OCI-LY7 (cell line): Measurements from ENCODE around the gene ACR. TPM values are rescaled to one million over a fixed set of nuclear protein-coding genes. Genes with fewer than 3 reads are reported as not detected.

Source experiments
- BruUV-seq: library from RNA; stranded (reverse); fragments of 400-500 nt; replicated peaks from 2 replicates; lab custom pipeline; 2021; lab: Mats Ljungman, UMichigan
- CTCF ChIA-PET: fragments of 300-600 bp; sonication (Branson Sonifier 250); formaldehyde crosslinking; loops from one replicate; lab custom pipeline; 2022; ENCODE audit warnings: antibody characterized with exemption; ENCODE audit not compliant: unreplicated experiment; lab: Charles Lee
- POLR2A ChIA-PET: fragments of 300-600 bp; sonication (Branson Sonifier 250); formaldehyde crosslinking; loops from one replicate; lab custom pipeline; 2022; ENCODE audit warnings: antibody characterized with exemption; lab: Charles Lee
- DNase-seq: peaks from one replicate; pipeline ENCODE4 v3.0.0-alpha.2; 2015; ENCODE audit warnings: low spot score
- H2AFZ ChIP-seq: fragments of 200-600 bp; sonication (generic), shearing (Covaris generic); 2 replicates; pipeline ENCODE4 v1.6.1; 2014; ENCODE audit warnings: mild to moderate bottlenecking, antibody characterized with exemption, low read length, moderate library complexity
- H3K27ac ChIP-seq: fragments of 200-600 bp; sonication (generic); 2 replicates; pipeline ENCODE4 v1.5.1; 2014; ENCODE audit warnings: mixed run types, low read depth, mild to moderate bottlenecking, moderate library complexity, low read length, inconsistent platforms; ENCODE audit not compliant: poor library complexity, severe bottlenecking
- H3K36me3 ChIP-seq: fragments of 200-600 bp; sonication (generic); 2 replicates; pipeline ENCODE4 v1.6.1; 2014; ENCODE audit warnings: mild to moderate bottlenecking, antibody characterized with exemption, low read length, moderate library complexity, mixed read lengths; ENCODE audit not compliant: insufficient read depth
- H3K4me1 ChIP-seq: fragments of 200-600 bp; sonication (generic); 2 replicates; pipeline ENCODE4 v1.5.1; 2014; ENCODE audit warnings: mild to moderate bottlenecking, low read length; ENCODE audit not compliant: insufficient read depth, poor library complexity, severe bottlenecking
- H3K4me2 ChIP-seq: fragments of 200-600 bp; sonication (generic); 2 replicates; pipeline ENCODE4 v1.6.1; 2014; ENCODE audit warnings: mild to moderate bottlenecking, low read length
- H3K4me3 ChIP-seq: fragments of 200-600 bp; sonication (generic); 2 replicates; pipeline ENCODE4 v1.5.1; 2014; ENCODE audit warnings: mild to moderate bottlenecking, low read depth, low read length; ENCODE audit not compliant: poor library complexity, severe bottlenecking
- H3K79me2 ChIP-seq: fragments of 200-600 bp; sonication (generic); 2 replicates; pipeline ENCODE4 v1.6.1; 2016; ENCODE audit warnings: low read depth, mild to moderate bottlenecking, low read length, moderate library complexity, mixed read lengths; ENCODE audit not compliant: insufficient read depth
- H3K9me2 ChIP-seq: fragments of 200-600 bp; sonication (generic); 2 replicates; pipeline ENCODE4 v1.6.1; 2016; ENCODE audit warnings: mild to moderate bottlenecking, low read length, mixed read lengths; ENCODE audit not compliant: insufficient read depth
- H3K9me3 ChIP-seq: fragments of 200-600 bp; sonication (generic); 2 replicates; pipeline ENCODE4 v1.6.1; 2014; ENCODE audit warnings: mild to moderate bottlenecking, mixed run types, low read length, mixed read lengths
- H4K20me1 ChIP-seq: fragments of 200-600 bp; sonication (generic); 2 replicates; pipeline ENCODE4 v1.6.1; 2014; ENCODE audit warnings: mild to moderate bottlenecking, antibody characterized with exemption, low read length, moderate library complexity, mixed read lengths; ENCODE audit not compliant: insufficient read depth
- EZH2phosphoT487 ChIP-seq: fragments of 200-600 bp; sonication (generic); IDR thresholded peaks from 2 replicates; pipeline ENCODE4 v1.6.1; 2018; ENCODE audit warnings: low read depth, borderline replicate concordance, mild to moderate bottlenecking, mixed run types, antibody characterized with exemption, low read length, moderate library complexity, mixed read lengths
- intact Hi-C: fragments of 100-400 bp; cut with micrococcal nuclease; formaldehyde crosslinking; loops from one replicate; pipeline ENCODE4 v1.10.0; 2022; ENCODE audit not compliant: unreplicated experiment
- total RNA-seq, 2 experiments: library from RNA; depleted of rRNA in 1 of 2; stranded (reverse); fragments of >200 nt in 1 of 2; shearing (Covaris generic) in 1 of 2; gene quantifications; 2 replicates each; pipeline ENCODE4 v1.2.3, GENCODE V29; 2014 to 2022
- TF ChIP-seq, protein P1 (sequence below): fragments of 200-600 bp; sonication (generic); conservative IDR thresholded peaks from 2 replicates; pipeline ENCODE4 v1.5.1; 2014; ENCODE audit warnings: mild to moderate bottlenecking, antibody characterized with exemption, low read length, moderate library complexity, mixed read lengths

ACR gene
- total RNA-seq, 2 experiments from 2014 or later, result not detected

- ChIA-PET POLR2A (no interaction called here), CTCF (no interaction called here)
- Histone ChIP-seq H3K79me2 (no peaks in the 10 kb centered on the region), H3K4me1 (no peaks in the 10 kb centered on the region), H3K27ac (no peak overlapping the region), H3K36me3 (no peaks in the 10 kb centered on the region), H3K9me3 (no peaks in the 10 kb centered on the region), H3K9me2 (no peaks in the 10 kb centered on the region), H2AFZ (no peak overlapping the region), H3K4me2 (no peak overlapping the region), H4K20me1 (no peaks in the 10 kb centered on the region), H3K4me3 (no peak overlapping the region)
- DNase-seq, result no peak
- no TSS peak for BruUV-seq
- intact Hi-C loops, result no loop called here
- no peak for TF ChIP-seq EZH2phosphoT487
- TF ChIP-seq, protein P1, sequence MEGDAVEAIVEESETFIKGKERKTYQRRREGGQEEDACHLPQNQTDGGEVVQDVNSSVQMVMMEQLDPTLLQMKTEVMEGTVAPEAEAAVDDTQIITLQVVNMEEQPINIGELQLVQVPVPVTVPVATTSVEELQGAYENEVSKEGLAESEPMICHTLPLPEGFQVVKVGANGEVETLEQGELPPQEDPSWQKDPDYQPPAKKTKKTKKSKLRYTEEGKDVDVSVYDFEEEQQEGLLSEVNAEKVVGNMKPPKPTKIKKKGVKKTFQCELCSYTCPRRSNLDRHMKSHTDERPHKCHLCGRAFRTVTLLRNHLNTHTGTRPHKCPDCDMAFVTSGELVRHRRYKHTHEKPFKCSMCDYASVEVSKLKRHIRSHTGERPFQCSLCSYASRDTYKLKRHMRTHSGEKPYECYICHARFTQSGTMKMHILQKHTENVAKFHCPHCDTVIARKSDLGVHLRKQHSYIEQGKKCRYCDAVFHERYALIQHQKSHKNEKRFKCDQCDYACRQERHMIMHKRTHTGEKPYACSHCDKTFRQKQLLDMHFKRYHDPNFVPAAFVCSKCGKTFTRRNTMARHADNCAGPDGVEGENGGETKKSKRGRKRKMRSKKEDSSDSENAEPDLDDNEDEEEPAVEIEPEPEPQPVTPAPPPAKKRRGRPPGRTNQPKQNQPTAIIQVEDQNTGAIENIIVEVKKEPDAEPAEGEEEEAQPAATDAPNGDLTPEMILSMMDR, result no peak
Observed at GRCh38 chr22:50713571-50714056, 24.4 kb upstream of the ACR start.

DNA sequence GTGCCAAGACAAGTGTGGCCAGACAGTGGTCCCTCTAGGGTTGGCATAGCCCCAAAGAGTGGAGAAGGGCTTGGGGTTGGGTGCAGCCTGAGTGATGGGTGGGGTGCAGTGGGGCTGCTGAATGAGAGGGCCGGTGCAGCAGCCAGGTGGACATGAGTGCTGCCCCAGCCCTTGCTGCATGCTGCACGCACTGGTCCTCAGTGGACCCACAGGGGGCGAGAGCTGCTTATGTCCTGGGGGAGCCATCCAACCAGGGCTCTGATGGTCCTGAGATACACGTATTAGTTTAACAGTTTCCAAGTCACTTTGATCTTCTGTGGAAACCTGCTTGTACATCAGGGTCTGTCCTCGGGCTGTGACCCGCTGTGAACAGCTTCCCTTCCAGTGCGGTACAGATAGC lies 23.9 kb upstream of the ACR start:
- no TSS peak for BruUV-seq
- Histone ChIP-seq H3K79me2 (no peaks in the 10 kb centered on the region), H4K20me1 (no peaks in the 10 kb centered on the region), H3K9me3 (no peaks in the 10 kb centered on the region), H3K36me3 (no peaks in the 10 kb centered on the region), H3K27ac (no peak overlapping the region), H3K4me2 (no peak overlapping the region), H3K4me1 (no peaks in the 10 kb centered on the region), H3K4me3 (no peak overlapping the region), H2AFZ (no peak overlapping the region), H3K9me2 (no peaks in the 10 kb centered on the region)
- no peak for DNase-seq
- CTCF ChIA-PET, result no interaction called here
- POLR2A ChIA-PET, result no interaction called here
- intact Hi-C loops, result no loop called here
- TF ChIP-seq, protein P1, result no peak
- TF ChIP-seq EZH2phosphoT487, result no peak

GRCh38 chr22:50714631-50715179 lies 23.3 kb upstream of the ACR start:
- no peak overlapping the region for H3K27ac ChIP-seq
- H3K9me2 ChIP-seq, result no peaks in the 10 kb centered on the region
- H3K4me2 ChIP-seq, result no peak overlapping the region
- no peak overlapping the region for H2AFZ ChIP-seq
- intact Hi-C loops, result no loop called here
- no peak for TF ChIP-seq EZH2phosphoT487
- TF ChIP-seq, protein P1, result no peak
- ChIA-PET POLR2A (no interaction called here), CTCF (no interaction called here)
- no peaks in the 10 kb centered on the region for H3K9me3 ChIP-seq
- H4K20me1 ChIP-seq, result no peaks in the 10 kb centered on the region
- no peak for DNase-seq
- no peaks in the 10 kb centered on the region for H3K4me1 ChIP-seq
- H3K79me2 ChIP-seq, result no peaks in the 10 kb centered on the region
- no peaks in the 10 kb centered on the region for H3K36me3 ChIP-seq
- no TSS peak for BruUV-seq
- H3K4me3 ChIP-seq, result no peak overlapping the region
